Stimulated activated CD8-positive, alpha-beta memory T cell treated with anti-CD3 and anti-CD28 coated beads, Interleukin-15, amount 100 ng/mL, for 4 hours (primary cell): Measurements from ENCODE around the gene DLG2.

Experiments used
- DNase-seq, 2 donors: peaks; one replicate each; pipeline ENCODE4 v3.0.0-alpha.2; 2020; ENCODE audit warnings: low read depth in 2 of 2

DLG2 gene

GRCh38 chr11:83723999-83724398 lies 1903.1 kb downstream of the DLG2 start:
- DNase-seq = no peak

DNA sequence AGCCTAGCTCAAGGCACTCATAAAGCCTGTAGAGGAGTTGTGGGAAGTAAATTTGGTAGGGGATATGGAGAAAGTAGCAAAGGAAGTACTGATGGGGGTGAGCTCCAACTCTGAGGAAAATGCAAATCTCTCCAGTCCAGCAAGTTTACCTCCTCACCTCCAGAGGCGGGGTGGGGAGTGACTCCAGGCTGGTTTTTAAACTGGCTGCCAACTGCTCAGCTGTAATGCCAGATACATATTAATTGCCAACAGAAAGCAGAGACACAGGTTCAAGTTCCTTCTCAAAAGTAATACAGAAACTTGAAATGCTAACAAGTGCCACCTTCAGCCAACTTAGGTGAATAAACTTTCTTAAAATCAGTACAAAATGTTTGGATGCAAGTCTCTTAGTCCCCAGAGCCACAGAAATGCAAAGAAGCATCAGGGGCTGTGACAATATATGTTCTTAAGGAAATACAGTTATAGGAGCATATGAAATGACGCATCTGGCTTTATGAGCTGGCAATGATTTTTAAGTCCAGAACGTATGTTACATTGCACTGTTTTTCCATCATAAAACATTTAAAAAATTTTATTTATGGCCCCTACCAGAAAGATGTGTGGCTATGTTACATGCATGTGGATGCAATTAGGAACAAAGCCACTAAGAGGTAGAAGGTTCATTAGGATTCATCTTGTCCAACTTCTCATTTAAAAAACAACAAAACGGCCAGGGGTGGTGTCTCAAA lies 1904.6 kb downstream of the DLG2 start:
- DNase-seq = no peak

- no peak for DNase-seq
These were observed 1905.9 kb downstream of the DLG2 start for GRCh38 chr11:83721263-83721662.

DNA sequence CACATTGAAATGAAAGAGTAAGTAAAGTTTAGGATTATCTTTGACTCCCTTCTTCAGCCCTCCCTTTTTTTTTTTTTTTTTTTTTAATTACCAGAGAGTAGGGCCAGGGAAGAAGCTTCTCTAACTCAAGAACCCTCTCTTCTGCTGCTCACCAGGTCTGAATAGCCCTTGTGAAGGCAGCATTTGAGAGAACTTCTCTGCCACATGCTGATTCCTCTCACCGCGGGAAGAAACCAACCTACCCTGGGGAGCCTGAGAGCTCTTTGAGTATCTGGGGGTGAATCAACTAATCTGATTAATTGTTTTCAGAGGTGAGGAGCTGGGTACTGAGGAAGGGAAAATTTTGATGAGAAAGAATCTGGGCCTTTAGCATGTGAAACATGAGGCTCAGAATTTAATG lies 1906.5 kb downstream of the DLG2 start:
- no peak for DNase-seq

- DNase-seq = no peak
These were observed 1909.6 kb downstream of the DLG2 start for GRCh38 chr11:83717537-83717936.

DNA sequence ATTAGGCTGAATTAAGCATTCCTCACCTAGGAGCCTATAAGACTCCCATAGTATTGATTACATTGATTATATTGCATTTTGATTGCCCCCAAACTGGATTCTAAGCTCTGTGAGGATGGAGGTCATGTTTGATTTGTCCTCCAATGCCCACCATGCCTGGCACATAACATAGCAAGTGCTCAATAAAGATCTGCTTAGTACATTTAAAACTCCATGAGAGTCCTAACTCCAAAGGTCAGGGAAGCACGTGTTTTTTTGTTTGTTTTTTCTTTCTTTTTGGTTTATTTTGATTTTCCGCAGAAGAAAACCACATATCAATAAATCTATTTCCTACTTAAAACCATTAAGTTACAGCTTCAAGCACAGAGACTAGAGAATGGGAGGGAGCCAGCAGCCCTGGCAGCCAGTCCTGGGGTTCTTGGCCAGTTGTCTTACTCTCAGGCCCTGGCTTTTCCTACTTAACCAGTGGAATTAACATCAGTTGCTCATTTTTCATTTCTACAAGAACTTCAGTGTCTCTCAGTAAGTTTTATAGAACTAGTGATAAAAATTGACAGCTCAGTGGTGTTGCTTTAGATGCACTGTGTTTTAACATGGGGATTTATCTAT lies 1911.1 kb downstream of the DLG2 start:
- no peak for DNase-seq

- DNase-seq = no peak
These were observed 1913.4 kb downstream of the DLG2 start for GRCh38 chr11:83713708-83714107.

GRCh38 chr11:83711106-83711527 lies 1916.0 kb downstream of the DLG2 start:
- no peak for DNase-seq

GRCh38 chr11:83709434-83709833 lies 1917.7 kb downstream of the DLG2 start:
- DNase-seq = no peak

DNA sequence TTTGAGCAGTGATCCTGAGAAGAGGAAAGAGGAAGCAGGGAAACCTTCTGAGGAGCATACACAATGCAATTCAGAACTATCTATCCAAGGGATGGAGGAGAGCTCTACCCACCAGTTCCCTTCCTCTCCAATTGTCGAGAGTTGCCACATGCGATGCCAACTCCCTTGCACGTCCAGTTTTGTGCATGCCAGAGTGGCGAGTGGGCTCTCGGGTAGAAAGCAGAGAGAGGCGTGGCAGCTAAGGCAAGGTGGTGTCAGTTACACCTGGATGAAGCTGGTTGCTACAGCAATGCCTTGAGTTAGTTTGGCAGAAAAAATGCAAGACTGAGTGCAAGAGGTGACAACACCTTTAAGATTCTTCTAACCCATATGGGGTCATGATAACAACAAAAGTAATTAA lies 1920.6 kb downstream of the DLG2 start:
- DNase-seq = no peak

- DNase-seq = no peak
These were observed 1924.3 kb downstream of the DLG2 start for GRCh38 chr11:83702796-83703195.

- DNase-seq = no peak
These were observed 1929.6 kb downstream of the DLG2 start for GRCh38 chr11:83697518-83697917.

DNA sequence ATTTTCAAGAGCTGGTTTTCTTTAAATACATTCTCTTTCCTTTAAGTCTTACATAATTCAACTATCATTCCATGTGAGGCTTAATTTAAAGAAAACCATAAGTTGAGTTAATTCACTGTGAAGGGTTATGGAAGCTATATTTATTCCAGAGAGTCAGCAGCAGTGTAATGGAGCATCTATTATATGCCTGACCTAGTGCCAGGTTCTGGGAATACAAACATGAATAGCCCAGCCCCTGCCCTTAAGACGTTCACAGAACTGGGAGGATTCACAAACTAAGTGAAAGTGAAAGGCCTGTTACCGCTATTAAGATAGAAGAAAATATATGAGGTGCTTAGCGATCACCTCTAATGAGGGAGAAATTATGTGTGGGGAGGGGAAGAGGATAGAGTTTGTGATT lies 1932.1 kb downstream of the DLG2 start:
- DNase-seq = no peak

GRCh38 chr11:83694191-83694910 lies 1932.8 kb downstream of the DLG2 start:
- DNase-seq = no peak

- DNase-seq = no peak
These were observed 1933.7 kb downstream of the DLG2 start for GRCh38 chr11:83693306-83693992.

DNA sequence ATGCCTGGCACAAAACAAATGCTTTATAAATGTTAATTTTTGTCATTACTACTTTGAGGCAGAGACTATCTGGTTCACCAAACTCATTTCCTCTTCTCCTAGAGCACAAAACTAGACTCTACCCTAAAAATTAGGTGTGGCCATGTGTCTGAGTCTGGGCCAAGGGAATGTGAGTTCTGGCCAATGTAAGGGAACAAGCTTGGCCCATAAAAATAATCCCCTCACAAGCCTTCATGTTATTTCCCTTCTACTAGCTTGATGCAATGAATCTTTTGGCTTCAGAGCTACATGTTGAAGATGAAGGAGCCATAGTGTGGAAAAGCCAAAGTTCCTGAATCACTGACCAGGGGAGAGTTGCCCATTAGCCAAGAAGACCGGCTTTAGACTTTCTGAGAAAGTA lies 1934.5 kb downstream of the DLG2 start:
- no peak for DNase-seq

- no peak for DNase-seq
These were observed 1935.6 kb downstream of the DLG2 start for GRCh38 chr11:83691451-83691950.

DNA sequence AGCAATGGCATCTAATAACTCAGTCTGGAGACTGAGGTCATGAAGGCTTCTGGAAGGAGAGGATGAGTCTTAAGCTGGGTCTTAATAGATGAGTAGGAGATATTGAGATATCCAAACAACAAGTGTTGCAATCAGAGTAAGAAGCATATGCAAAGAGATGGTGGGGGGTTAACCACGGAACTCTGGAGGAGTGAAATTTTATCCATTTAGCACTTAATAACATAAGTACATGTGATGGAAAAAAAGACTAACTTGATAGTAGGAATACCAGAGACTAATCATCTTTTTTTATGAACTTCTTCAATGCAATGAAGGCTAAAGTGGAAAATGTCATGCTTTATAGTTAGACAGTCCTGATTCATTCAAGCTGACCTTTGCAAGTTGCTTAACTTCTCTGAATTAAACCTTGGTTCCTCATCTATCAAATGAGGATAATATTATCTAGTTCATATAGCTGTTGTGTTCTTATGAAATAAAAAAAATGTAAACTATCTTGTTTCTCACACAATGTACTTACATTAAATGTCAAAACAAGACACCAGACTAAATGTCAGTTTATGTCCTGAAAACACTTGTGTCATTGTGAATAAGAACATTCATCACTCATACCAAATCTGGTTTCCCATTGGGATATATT lies 1937.9 kb downstream of the DLG2 start:
- no peak for DNase-seq

DNA sequence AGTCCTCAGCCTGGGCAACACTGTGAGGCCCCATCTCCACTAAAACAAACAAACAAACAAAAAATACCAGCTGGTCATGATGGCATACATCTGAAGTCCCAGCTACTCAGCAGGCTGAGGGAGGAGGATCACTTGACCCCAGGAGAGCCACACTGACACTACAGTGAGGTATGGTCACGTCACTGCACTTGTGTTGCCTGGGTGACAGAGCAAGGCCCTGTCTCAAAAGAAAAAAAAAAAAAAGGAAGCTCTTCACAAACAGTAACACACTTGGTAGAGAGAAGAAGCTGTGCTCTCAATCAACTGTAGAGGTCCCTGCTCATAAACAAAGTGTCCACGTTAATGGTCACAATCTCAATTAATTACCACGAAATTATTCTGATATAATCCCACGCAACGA lies 1939.4 kb downstream of the DLG2 start:
- no peak for DNase-seq

DNA sequence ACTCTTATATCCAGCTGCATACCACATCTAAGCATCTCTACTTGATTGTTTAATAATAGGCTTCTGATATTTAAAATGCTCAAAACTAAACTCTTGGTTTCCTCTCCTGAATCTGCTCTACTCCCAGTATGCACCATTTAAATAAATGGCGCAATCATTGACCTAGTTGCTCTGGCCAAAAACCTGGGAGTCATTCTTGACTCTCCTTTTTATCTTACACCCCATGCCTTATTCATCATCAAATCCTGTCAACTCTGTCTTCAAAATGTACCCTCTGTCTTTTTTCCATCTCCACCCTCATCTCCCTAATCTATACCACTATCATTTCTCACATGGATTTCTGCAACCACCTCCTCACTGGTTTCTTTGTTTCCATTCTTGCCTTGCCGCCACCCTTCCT lies 1941.4 kb downstream of the DLG2 start:
- no peak for DNase-seq

- DNase-seq = no peak
These were observed 1943.1 kb downstream of the DLG2 start for GRCh38 chr11:83684071-83684470.

- no peak for DNase-seq
These were observed 1944.6 kb downstream of the DLG2 start for GRCh38 chr11:83682611-83682973.
